Activated T-cell treated with anti-CD3 and anti-CD28 coated beads, Interleukin-2, amount 50 U/mL, for 4 hours (primary cell): Measurements from ENCODE around the gene RUNX3. TPM values are rescaled to one million over a fixed set of nuclear protein-coding genes. Genes with fewer than 3 reads are reported as not detected.

Source experiments
- ATAC-seq, 2 donors: fragments of 200-7000 bp; cut with Tn5 transposase; one replicate each; pipeline ENCODE4 v1.10.0; 2021
- DNase-seq: peaks from one replicate; pipeline ENCODE4 v3.0.0-alpha.2; 2020
- H3K27me3 Mint-ChIP-seq: one replicate; pipeline ENCODE4 v1.8.0; 2021; ENCODE audit warnings: low read depth, mixed read lengths
- H3K36me3 Mint-ChIP-seq: one replicate; pipeline ENCODE4 v1.8.0; 2022; ENCODE audit warnings: mixed read lengths; ENCODE audit not compliant: insufficient read depth
- H3K4me1 Mint-ChIP-seq: one replicate; pipeline ENCODE4 v1.8.0; 2021; ENCODE audit warnings: low read depth, mixed read lengths
- H3K4me3 Mint-ChIP-seq: one replicate; pipeline ENCODE4 v1.8.0; 2021; ENCODE audit warnings: mild to moderate bottlenecking, moderate library complexity, mixed read lengths
- H3K9me3 Mint-ChIP-seq: one replicate; pipeline ENCODE4 v1.8.0; 2021; ENCODE audit warnings: mixed read lengths
- total RNA-seq, 3 donors: library from RNA; stranded (reverse); gene quantifications; one replicate each; pipeline ENCODE4 v1.2.1, GENCODE V29; 2021

RUNX3 gene
- total RNA-seq, 3 donors from 2014 or later = 236 to 264 (median 258) TPM

- Mint-ChIP-seq H3K4me3 (no peak overlapping the region), H3K36me3 (peaks cover 29% of the 10 kb centered on the region), H3K9me3 (no peaks in the 10 kb centered on the region), H3K4me1 (peaks cover 36% of the 10 kb centered on the region), H3K27me3 (no peaks in the 10 kb centered on the region)
- DNase-seq = no peak
- ATAC-seq = no peak
Measured at GRCh38 chr1:24903011-24903461, 27.0 kb downstream of the RUNX3 start.

- Mint-ChIP-seq H3K27me3 (no peaks in the 10 kb centered on the region), H3K4me3 (no peak overlapping the region), H3K36me3 (peaks cover 23% of the 10 kb centered on the region), H3K9me3 (no peaks in the 10 kb centered on the region), H3K4me1 (peaks cover 31% of the 10 kb centered on the region)
- ATAC-seq (no peak), DNase-seq (no peak)
Measured at GRCh38 chr1:24902471-24902891, 27.6 kb downstream of the RUNX3 start.

- no peak for DNase-seq
- ATAC-seq = no peak
- H3K36me3 Mint-ChIP-seq = peaks cover 21% of the 10 kb centered on the region
- no peak overlapping the region for H3K4me3 Mint-ChIP-seq
- no peaks in the 10 kb centered on the region for H3K9me3 Mint-ChIP-seq
- H3K4me1 Mint-ChIP-seq = peaks cover 29% of the 10 kb centered on the region
- H3K27me3 Mint-ChIP-seq = no peaks in the 10 kb centered on the region
Measured at GRCh38 chr1:24901791-24902470, 28.1 kb downstream of the RUNX3 start.

GRCh38 chr1:24900985-24901781 is 28.9 kb downstream of the RUNX3 start:
- Mint-ChIP-seq H3K36me3 (peaks cover 18% of the 10 kb centered on the region), H3K4me3 (no peak overlapping the region), H3K9me3 (no peaks in the 10 kb centered on the region), H3K4me1 (peaks cover 31% of the 10 kb centered on the region), H3K27me3 (no peaks in the 10 kb centered on the region)
- DNase-seq (no peak), ATAC-seq (no peak)

- no peaks in the 10 kb centered on the region for H3K9me3 Mint-ChIP-seq
- DNase-seq (no peak), ATAC-seq (no peak)
- H3K4me3 Mint-ChIP-seq = no peak overlapping the region
- H3K4me1 Mint-ChIP-seq = peaks cover 32% of the 10 kb centered on the region
- peaks cover 18% of the 10 kb centered on the region for H3K36me3 Mint-ChIP-seq
- no peaks in the 10 kb centered on the region for H3K27me3 Mint-ChIP-seq
Measured at GRCh38 chr1:24900486-24900849, 29.6 kb downstream of the RUNX3 start.

- ATAC-seq = no peak
- Mint-ChIP-seq H3K9me3 (no peaks in the 10 kb centered on the region), H3K36me3 (peaks cover 18% of the 10 kb centered on the region), H3K4me1 (peaks cover 32% of the 10 kb centered on the region), H3K27me3 (no peaks in the 10 kb centered on the region), H3K4me3 (no peak overlapping the region)
- DNase-seq = no peak
Measured at GRCh38 chr1:24899581-24900485, 30.2 kb downstream of the RUNX3 start.

GRCh38 chr1:24898909-24899439 is 31.1 kb downstream of the RUNX3 start:
- H3K4me3 Mint-ChIP-seq = no peak overlapping the region
- DNase-seq (no peak), ATAC-seq (no peak)

GRCh38 chr1:24898152-24898908 is 31.7 kb downstream of the RUNX3 start:
- Mint-ChIP-seq H3K27me3 (no peaks in the 10 kb centered on the region), H3K4me3 (no peak overlapping the region)

More at GRCh38 chr1:24898909-24899439, 31.1 kb downstream of the RUNX3 start:
- Mint-ChIP-seq H3K27me3 (no peaks in the 10 kb centered on the region), H3K9me3 (no peaks in the 10 kb centered on the region), H3K4me1 (peaks cover 29% of the 10 kb centered on the region), H3K36me3 (peaks cover 18% of the 10 kb centered on the region)

GRCh38 chr1:24897263-24898151 is 32.6 kb downstream of the RUNX3 start:
- Mint-ChIP-seq H3K4me1 (peaks cover 29% of the 10 kb centered on the region), H3K36me3 (peaks cover 26% of the 10 kb centered on the region), H3K9me3 (peaks cover 8% of the 10 kb centered on the region), H3K4me3 (no peak overlapping the region), H3K27me3 (no peaks in the 10 kb centered on the region)
- DNase-seq (no peak), ATAC-seq (peak; percentile 6 to 7)

More at GRCh38 chr1:24898152-24898908, 31.7 kb downstream of the RUNX3 start:
- ATAC-seq = peak; percentile 47 to 61
- Mint-ChIP-seq H3K36me3 (peaks cover 18% of the 10 kb centered on the region), H3K4me1 (peaks cover 29% of the 10 kb centered on the region), H3K9me3 (peaks cover under 1% of the 10 kb centered on the region)
- peak; percentile 34 for DNase-seq

- Mint-ChIP-seq H3K27me3 (no peaks in the 10 kb centered on the region), H3K4me1 (peaks cover 27% of the 10 kb centered on the region), H3K4me3 (no peak overlapping the region), H3K9me3 (peaks cover 12% of the 10 kb centered on the region), H3K36me3 (peaks cover 28% of the 10 kb centered on the region)
- no peak for ATAC-seq
- no peak for DNase-seq
Measured at GRCh38 chr1:24896596-24897262, 33.3 kb downstream of the RUNX3 start.

GRCh38 chr1:24896176-24896575 is 33.9 kb downstream of the RUNX3 start:
- H3K4me3 Mint-ChIP-seq = no peak overlapping the region
- ATAC-seq = no peak

GRCh38 chr1:24895511-24895910 is 34.6 kb downstream of the RUNX3 start:
- Mint-ChIP-seq H3K4me1 (peaks cover 25% of the 10 kb centered on the region), H3K4me3 (no peak overlapping the region), H3K36me3 (peaks cover 20% of the 10 kb centered on the region), H3K9me3 (peaks cover 12% of the 10 kb centered on the region), H3K27me3 (no peaks in the 10 kb centered on the region)
- ATAC-seq (no peak), DNase-seq (no peak)

More at GRCh38 chr1:24896176-24896575, 33.9 kb downstream of the RUNX3 start:
- H3K27me3 Mint-ChIP-seq = no peaks in the 10 kb centered on the region
- H3K4me1 Mint-ChIP-seq = peaks cover 26% of the 10 kb centered on the region
- H3K9me3 Mint-ChIP-seq = peaks cover 12% of the 10 kb centered on the region
- peaks cover 22% of the 10 kb centered on the region for H3K36me3 Mint-ChIP-seq
- no peak for DNase-seq
